Measurements from ENCODE around the gene ATRIP.
A peak's percentile ranks its signal among the peaks of the same experiment; 100 is the strongest.

Gene ATRIP

DNA sequence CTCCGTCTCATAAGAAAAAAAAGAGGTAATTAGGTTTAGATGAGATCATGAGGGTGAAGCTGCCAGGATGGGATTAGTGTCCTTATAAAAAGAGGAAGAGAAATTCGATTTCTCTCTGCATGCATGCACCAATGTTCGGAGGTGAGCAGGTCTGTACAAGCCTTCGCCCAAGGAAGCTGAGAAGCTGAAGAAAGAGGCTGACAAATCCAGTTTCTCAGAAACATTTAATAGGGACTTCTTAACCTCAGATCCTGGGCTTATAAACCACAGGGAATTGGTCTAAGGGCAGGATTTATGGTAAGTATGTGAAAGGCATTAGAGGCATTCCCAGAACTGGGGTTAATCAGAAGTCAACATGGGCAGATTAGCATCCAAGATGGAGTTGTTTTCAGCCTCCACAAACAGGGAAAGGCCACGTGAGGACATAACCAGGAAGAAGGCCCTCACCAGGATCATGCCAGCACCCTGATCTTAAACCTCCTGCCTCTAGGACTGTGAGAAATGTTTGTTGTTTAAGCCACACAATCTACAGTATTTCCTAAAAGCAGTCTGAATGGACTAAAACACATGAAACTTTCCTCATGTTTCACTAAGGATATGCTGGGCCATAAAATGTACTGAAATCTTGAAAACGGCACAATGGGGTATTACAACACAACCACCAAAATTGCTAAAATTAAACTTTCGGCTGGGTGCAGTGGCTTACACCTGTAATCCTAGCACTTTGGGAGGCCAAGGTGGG is 46.1 kb downstream of the ATRIP start:
- H2BK15ac ChIP-seq (ENCODE audit: low read length), result no peak overlapping the region
- H3K9ac ChIP-seq (ENCODE audit: low read depth, low read length, poor library complexity), result no peak overlapping the region
- H3K27me3 ChIP-seq (ENCODE audit: control insufficient read depth in 3 of 3, insufficient read depth in 3 of 3, low read depth in 1 of 3, low read length in 3 of 3), result no peaks in the 10 kb centered on the region
- no peak overlapping the region for H2BK12ac ChIP-seq (ENCODE audit: low read length)
- peaks cover 2 to 35% of the 10 kb centered on the region in 2 donors for H3K36me3 ChIP-seq (replicated peaks in 1 of 2; ENCODE audit: control insufficient read depth in 2 of 2, insufficient read depth in 2 of 2, low read length in 2 of 2)
- no CpG with 5 or more reads among the region's 7 CpGs for WGBS, 2 donors (ENCODE audit: extremely low coverage in 2 of 2, insufficient read length in 2 of 2, insufficient replicate concordance in 1 of 2)
- no peak overlapping the region for H4K8ac ChIP-seq (ENCODE audit: low read depth, low read length)
- no peaks in the 10 kb centered on the region for H3K9me3 ChIP-seq (replicated peaks in 1 of 2; ENCODE audit: control insufficient read depth in 2 of 2, insufficient read depth in 1 of 2, low read depth in 1 of 2, low read length in 2 of 2)
- no peak overlapping the region for H3K14ac ChIP-seq (ENCODE audit: low read length)
- no peak overlapping the region for H2BK5ac ChIP-seq (ENCODE audit: low read length)
- no peak overlapping the region for H2AK5ac ChIP-seq (ENCODE audit: low read depth, low read length)
- no peak overlapping the region for H3K4me2 ChIP-seq (ENCODE audit: insufficient read depth, low read length, poor library complexity, severe bottlenecking)
- no peak overlapping the region for H3K23ac ChIP-seq (ENCODE audit: low read depth, low read length, poor library complexity)
- H3K79me1 ChIP-seq (ENCODE audit: low read depth, low read length), result no peaks in the 10 kb centered on the region
- no peak overlapping the region for H2AFZ ChIP-seq (ENCODE audit: low read length)
- H3K4ac ChIP-seq (ENCODE audit: low read length), result no peak overlapping the region
- no peak overlapping the region for H2BK120ac ChIP-seq (ENCODE audit: low read depth, low read length)
- no peak overlapping the region for H3K27ac ChIP-seq (replicated peaks; ENCODE audit: low read length)
- H4K91ac ChIP-seq (ENCODE audit: low read depth, low read length, poor library complexity), result no peak overlapping the region
- DNase-seq (ENCODE audit: low spot score), result no peak
- no peak overlapping the region for H3K4me3 ChIP-seq (ENCODE audit: low read length in 2 of 2)
- H3K18ac ChIP-seq (ENCODE audit: low read length), result no peak overlapping the region
- H3K4me1 ChIP-seq (ENCODE audit: control insufficient read depth in 2 of 2, insufficient read depth in 1 of 2, low read depth in 1 of 2, low read length in 2 of 2), result no peaks in the 10 kb centered on the region

DNA sequence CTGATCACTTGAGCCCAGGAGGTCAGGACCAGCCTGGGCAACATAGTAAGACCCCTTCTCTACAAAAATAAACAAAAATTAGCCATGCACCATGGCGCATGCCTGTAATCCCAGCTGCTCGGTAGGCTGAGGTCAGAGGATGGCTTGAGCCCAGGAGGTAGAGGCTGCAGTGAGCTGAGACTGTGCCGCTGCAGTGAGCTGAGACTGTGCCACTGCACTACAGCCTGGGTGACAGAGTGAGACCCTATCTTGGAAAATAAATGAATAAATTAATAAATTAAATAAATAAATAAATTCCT is 46.6 kb downstream of the ATRIP start:
- no peak overlapping the region for H4K8ac ChIP-seq (ENCODE audit: low read depth, low read length)
- H2BK120ac ChIP-seq (ENCODE audit: low read depth, low read length), result no peak overlapping the region
- no CpG with 5 or more reads among the region's 3 CpGs for WGBS, 2 donors (ENCODE audit: extremely low coverage in 2 of 2, insufficient read length in 2 of 2, insufficient replicate concordance in 1 of 2)
- H3K27ac ChIP-seq (replicated peaks; ENCODE audit: low read length), result no peak overlapping the region
- no peak overlapping the region for H2BK15ac ChIP-seq (ENCODE audit: low read length)
- H3K27me3 ChIP-seq (ENCODE audit: control insufficient read depth in 3 of 3, insufficient read depth in 3 of 3, low read depth in 1 of 3, low read length in 3 of 3), result no peaks in the 10 kb centered on the region
- H3K18ac ChIP-seq (ENCODE audit: low read length), result no peak overlapping the region
- no peak overlapping the region for H3K4me3 ChIP-seq (ENCODE audit: low read length in 2 of 2)
- H4K91ac ChIP-seq (ENCODE audit: low read depth, low read length, poor library complexity), result no peak overlapping the region
- no peak overlapping the region for H2BK5ac ChIP-seq (ENCODE audit: low read length)
- no peak overlapping the region for H3K14ac ChIP-seq (ENCODE audit: low read length)
- H3K23ac ChIP-seq (ENCODE audit: low read depth, low read length, poor library complexity), result no peak overlapping the region
- no peaks in the 10 kb centered on the region for H3K79me1 ChIP-seq (ENCODE audit: low read depth, low read length)
- no peak overlapping the region for H2AK5ac ChIP-seq (ENCODE audit: low read depth, low read length)
- no peak overlapping the region for H3K4me2 ChIP-seq (ENCODE audit: insufficient read depth, low read length, poor library complexity, severe bottlenecking)
- H2AFZ ChIP-seq (ENCODE audit: low read length), result no peak overlapping the region
- no peaks in the 10 kb centered on the region for H3K4me1 ChIP-seq (ENCODE audit: control insufficient read depth in 2 of 2, insufficient read depth in 1 of 2, low read depth in 1 of 2, low read length in 2 of 2)
- H3K36me3 ChIP-seq (replicated peaks in 1 of 2; ENCODE audit: control insufficient read depth in 2 of 2, insufficient read depth in 2 of 2, low read length in 2 of 2), result peaks cover 2 to 40% of the 10 kb centered on the region in 2 donors
- H3K9me3 ChIP-seq (replicated peaks in 1 of 2; ENCODE audit: control insufficient read depth in 2 of 2, insufficient read depth in 1 of 2, low read depth in 1 of 2, low read length in 2 of 2), result peaks cover 0 to under 1% of the 10 kb centered on the region in 2 donors
- no peak overlapping the region for H3K4ac ChIP-seq (ENCODE audit: low read length)
- H2BK12ac ChIP-seq (ENCODE audit: low read length), result no peak overlapping the region
- DNase-seq (ENCODE audit: low spot score), result no peak
- H3K9ac ChIP-seq (ENCODE audit: low read depth, low read length, poor library complexity), result no peak overlapping the region

DNA sequence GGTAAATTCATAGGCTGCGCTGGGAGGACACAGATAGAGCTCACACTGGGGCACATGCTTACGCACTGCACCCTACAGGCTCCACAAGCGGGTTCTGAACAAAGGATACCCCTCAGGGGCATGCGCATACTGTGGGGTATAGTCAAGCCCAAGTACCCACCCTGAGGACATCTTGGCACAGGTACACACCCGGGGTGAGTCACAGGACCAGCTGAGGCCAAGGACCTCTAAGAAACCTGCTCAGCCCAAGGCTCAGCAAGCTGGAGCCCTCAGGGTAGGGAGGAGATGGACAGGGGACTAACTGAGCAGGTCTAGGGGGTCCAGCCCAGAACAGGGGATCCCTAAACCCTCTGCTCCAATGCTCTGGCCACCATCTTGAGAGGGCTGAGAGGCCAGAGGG is 54.1 kb downstream of the ATRIP start:
- Histone ChIP-seq H2BK15ac (ENCODE audit: low read length) (no peak overlapping the region), H3K27ac (replicated peaks; ENCODE audit: low read length) (no peak overlapping the region), H2BK120ac (ENCODE audit: low read depth, low read length) (no peak overlapping the region), H3K14ac (ENCODE audit: low read length) (no peak overlapping the region), H2BK12ac (ENCODE audit: low read length) (no peak overlapping the region), H3K27me3 (ENCODE audit: control insufficient read depth in 3 of 3, insufficient read depth in 3 of 3, low read depth in 1 of 3, low read length in 3 of 3) (no peaks in the 10 kb centered on the region), H3K9me3 (replicated peaks in 1 of 2; ENCODE audit: control insufficient read depth in 2 of 2, insufficient read depth in 1 of 2, low read depth in 1 of 2, low read length in 2 of 2) (peaks cover 0 to 9% of the 10 kb centered on the region in 2 donors), H3K23ac (ENCODE audit: low read depth, low read length, poor library complexity) (no peak overlapping the region), H2BK5ac (ENCODE audit: low read length) (peak overlapping the region; percentile 2), H4K91ac (ENCODE audit: low read depth, low read length, poor library complexity) (no peak overlapping the region), H4K8ac (ENCODE audit: low read depth, low read length) (no peak overlapping the region), H3K4me3 (ENCODE audit: low read length in 2 of 2) (no peak overlapping the region), H2AK5ac (ENCODE audit: low read depth, low read length) (no peak overlapping the region), H3K4me1 (ENCODE audit: control insufficient read depth in 2 of 2, insufficient read depth in 1 of 2, low read depth in 1 of 2, low read length in 2 of 2) (peaks cover 15 to 18% of the 10 kb centered on the region in 2 donors), H3K9ac (ENCODE audit: low read depth, low read length, poor library complexity) (no peak overlapping the region), H3K18ac (ENCODE audit: low read length) (no peak overlapping the region), H2AFZ (ENCODE audit: low read length) (no peak overlapping the region), H3K36me3 (replicated peaks in 1 of 2; ENCODE audit: control insufficient read depth in 2 of 2, insufficient read depth in 2 of 2, low read length in 2 of 2) (peaks cover 5 to 36% of the 10 kb centered on the region in 2 donors), H3K4me2 (ENCODE audit: insufficient read depth, low read length, poor library complexity, severe bottlenecking) (no peak overlapping the region), H3K4ac (ENCODE audit: low read length) (no peak overlapping the region), H3K79me1 (ENCODE audit: low read depth, low read length) (no peaks in the 10 kb centered on the region)
- no peak for DNase-seq (ENCODE audit: low spot score)
- WGBS, 2 donors (ENCODE audit: extremely low coverage in 2 of 2, insufficient read length in 2 of 2, insufficient replicate concordance in 1 of 2), result no CpG with 5 or more reads among the region's 5 CpGs

DNA sequence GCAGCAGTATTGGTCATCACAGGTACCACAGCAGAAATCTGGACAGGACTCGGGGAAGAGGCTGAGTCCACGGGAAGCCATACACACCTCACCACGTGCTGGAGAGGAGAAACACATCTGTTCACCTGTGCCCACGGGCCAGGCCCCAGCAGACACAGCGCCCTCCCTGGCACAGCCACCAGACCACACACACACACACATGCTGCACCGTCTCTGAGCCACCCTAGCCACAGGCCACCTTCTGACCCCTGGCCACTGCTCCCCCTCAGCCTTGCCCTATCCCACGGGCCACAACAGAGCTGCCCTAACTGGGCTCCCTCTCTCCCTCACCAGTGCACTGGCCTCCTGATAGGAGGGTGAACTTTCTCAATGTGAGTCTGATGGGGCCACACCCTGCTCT is 54.7 kb downstream of the ATRIP start:
- no peak overlapping the region for H2AFZ ChIP-seq (ENCODE audit: low read length)
- no peak overlapping the region for H4K91ac ChIP-seq (ENCODE audit: low read depth, low read length, poor library complexity)
- no peak overlapping the region for H3K4me2 ChIP-seq (ENCODE audit: insufficient read depth, low read length, poor library complexity, severe bottlenecking)
- no peak overlapping the region for H3K23ac ChIP-seq (ENCODE audit: low read depth, low read length, poor library complexity)
- no peaks in the 10 kb centered on the region for H3K27me3 ChIP-seq (ENCODE audit: control insufficient read depth in 3 of 3, insufficient read depth in 3 of 3, low read depth in 1 of 3, low read length in 3 of 3)
- H2BK5ac ChIP-seq (ENCODE audit: low read length), result no peak overlapping the region
- peaks cover 5 to 35% of the 10 kb centered on the region in 2 donors for H3K36me3 ChIP-seq (replicated peaks in 1 of 2; ENCODE audit: control insufficient read depth in 2 of 2, insufficient read depth in 2 of 2, low read length in 2 of 2)
- H4K8ac ChIP-seq (ENCODE audit: low read depth, low read length), result no peak overlapping the region
- H2BK12ac ChIP-seq (ENCODE audit: low read length), result no peak overlapping the region
- H3K4me3 ChIP-seq (ENCODE audit: low read length in 2 of 2), result no peak overlapping the region
- no peak overlapping the region for H3K18ac ChIP-seq (ENCODE audit: low read length)
- no peak overlapping the region for H3K4ac ChIP-seq (ENCODE audit: low read length)
- no peak for DNase-seq (ENCODE audit: low spot score)
- no peak overlapping the region for H2BK15ac ChIP-seq (ENCODE audit: low read length)
- no CpG with 5 or more reads among the region's 7 CpGs for WGBS, 2 donors (ENCODE audit: extremely low coverage in 2 of 2, insufficient read length in 2 of 2, insufficient replicate concordance in 1 of 2)
- peaks cover 0 to 9% of the 10 kb centered on the region in 2 donors for H3K9me3 ChIP-seq (replicated peaks in 1 of 2; ENCODE audit: control insufficient read depth in 2 of 2, insufficient read depth in 1 of 2, low read depth in 1 of 2, low read length in 2 of 2)
- no peak overlapping the region for H2BK120ac ChIP-seq (ENCODE audit: low read depth, low read length)
- H2AK5ac ChIP-seq (ENCODE audit: low read depth, low read length), result no peak overlapping the region
- H3K27ac ChIP-seq (replicated peaks; ENCODE audit: low read length), result no peak overlapping the region
- no peaks in the 10 kb centered on the region for H3K79me1 ChIP-seq (ENCODE audit: low read depth, low read length)
- H3K14ac ChIP-seq (ENCODE audit: low read length), result no peak overlapping the region
- H3K9ac ChIP-seq (ENCODE audit: low read depth, low read length, poor library complexity), result no peak overlapping the region
- peaks cover 15 to 18% of the 10 kb centered on the region in 2 donors for H3K4me1 ChIP-seq (ENCODE audit: control insufficient read depth in 2 of 2, insufficient read depth in 1 of 2, low read depth in 1 of 2, low read length in 2 of 2)
